GM19463 (cell line): ENCODE measurements around the gene SLC25A44.

Experiments
- ATAC-seq: cut with Tn5 transposase; IDR thresholded peaks from one replicate; pipeline ENCODE4 v1.9.1; 2021; ENCODE audit warnings: mild to moderate bottlenecking, moderate library complexity; ENCODE audit not compliant: unreplicated experiment

The SLC25A44 gene

GRCh38 chr1:156238248-156238647 lies 44.3 kb downstream of the SLC25A44 start:
- no peak for ATAC-seq

- no peak for ATAC-seq
These were observed 47.5 kb downstream of the SLC25A44 start for GRCh38 chr1:156241311-156241811.

- ATAC-seq: no peak
These were observed 48.0 kb downstream of the SLC25A44 start, which contains the start of gene BGLAP for GRCh38 chr1:156241926-156242325. Gene BGLAP (plus strand): TSS chr1:156242184. CDS start chr1:156242232, 48 bp downstream.

GRCh38 chr1:156242738-156243137 lies 48.8 kb downstream of the SLC25A44 start:
- no peak for ATAC-seq

GRCh38 chr1:156244126-156244525 lies 50.2 kb downstream of the SLC25A44 start:
- no peak for ATAC-seq

DNA sequence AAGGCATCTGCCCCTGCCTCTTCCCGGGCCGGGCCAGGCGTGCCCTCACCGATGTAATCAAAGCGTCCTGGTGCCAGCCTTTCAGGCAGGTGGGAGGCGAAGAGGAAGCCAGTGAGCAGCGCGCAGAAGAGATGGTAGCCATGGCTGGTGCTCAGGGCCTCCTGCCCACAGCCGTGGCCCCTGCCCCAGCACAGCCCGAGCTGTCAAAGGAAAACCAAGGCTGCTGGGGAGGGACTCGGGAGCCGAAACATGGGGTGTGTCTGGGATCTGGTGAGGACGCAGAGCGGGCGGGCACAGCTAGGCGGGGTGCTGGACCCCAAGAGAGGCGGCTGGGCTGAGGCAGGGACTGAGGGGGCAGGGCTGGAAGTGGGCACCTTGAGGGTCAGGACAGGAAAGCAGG lies 50.8 kb downstream of the SLC25A44 start:
- ATAC-seq: no peak

- ATAC-seq: no peak
These were observed 51.7 kb downstream of the SLC25A44 start for GRCh38 chr1:156245451-156246232.

DNA sequence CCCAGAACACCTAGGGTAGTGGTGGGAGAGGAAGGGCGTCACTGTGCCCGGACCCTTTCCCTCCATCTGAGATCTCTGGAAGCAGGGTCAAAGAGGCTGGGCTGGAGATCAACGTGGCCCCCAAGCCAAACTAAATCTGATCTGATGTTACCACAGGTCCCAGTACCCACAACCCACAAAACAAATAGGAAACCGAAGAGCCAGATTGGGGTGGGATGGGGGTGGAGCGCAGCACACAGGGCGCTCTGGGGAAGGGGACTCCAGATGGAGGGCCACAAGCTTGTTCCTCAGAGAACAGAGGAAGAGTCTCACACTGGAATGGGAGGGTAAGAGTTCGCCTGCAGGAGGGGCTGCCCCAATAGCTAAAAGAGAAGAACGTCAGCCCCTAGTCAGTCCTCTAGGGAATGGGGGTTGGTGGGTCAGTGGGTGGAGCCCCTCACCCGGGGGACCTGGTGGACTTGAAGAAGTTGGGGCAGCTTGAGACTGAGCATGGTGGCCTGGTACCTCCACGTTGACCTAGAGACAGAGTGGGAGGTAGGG lies 52.4 kb downstream of the SLC25A44 start:
- no peak for ATAC-seq

DNA sequence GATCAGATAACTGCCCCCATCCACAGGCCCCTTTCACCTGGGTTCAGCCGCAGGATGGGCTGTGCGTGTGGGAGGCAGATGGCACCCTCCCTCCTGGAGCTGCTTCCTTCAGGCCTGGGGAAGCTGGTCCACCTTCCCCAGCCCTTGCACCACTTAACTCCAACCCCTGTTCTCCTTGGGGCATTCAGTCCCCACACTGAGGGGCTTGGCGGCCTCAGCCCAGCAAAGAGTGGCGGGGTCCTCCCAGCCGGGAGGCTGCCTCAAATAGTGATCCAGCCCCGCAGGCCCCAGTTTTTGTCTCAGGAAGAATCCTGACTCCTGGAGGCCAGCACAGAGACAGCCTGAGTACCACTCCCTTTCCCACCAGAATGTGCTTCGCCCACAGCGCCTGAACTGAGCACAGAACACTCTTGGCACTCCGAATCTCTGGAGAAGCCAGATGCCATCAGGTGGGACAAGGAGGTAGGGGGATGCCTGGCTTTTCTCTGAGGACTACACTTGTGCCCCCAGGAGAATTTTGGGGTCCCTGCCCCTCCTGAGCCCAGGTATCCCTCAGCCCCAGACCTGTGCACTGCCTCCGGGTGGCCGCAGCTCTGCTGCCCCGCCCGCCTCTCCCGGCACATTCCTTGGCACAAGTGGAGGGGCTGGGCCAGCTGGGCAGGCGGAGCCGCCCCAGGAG lies 53.0 kb downstream of the SLC25A44 start:
- ATAC-seq: no peak

- ATAC-seq: no peak
These were observed 53.8 kb downstream of the SLC25A44 start, which contains the start of gene PAQR6 for GRCh38 chr1:156247460-156248322. Gene PAQR6 (minus strand): TSS chr1:156248056. CDS start chr1:156246731, 1,325 bp downstream.

GRCh38 chr1:156248323-156248683 lies 54.4 kb downstream of the SLC25A44 start:
- no peak for ATAC-seq

GRCh38 chr1:156249593-156249992 lies 55.7 kb downstream of the SLC25A44 start:
- ATAC-seq: no peak

GRCh38 chr1:156251527-156251926 lies 57.6 kb downstream of the SLC25A44 start:
- no peak for ATAC-seq

DNA sequence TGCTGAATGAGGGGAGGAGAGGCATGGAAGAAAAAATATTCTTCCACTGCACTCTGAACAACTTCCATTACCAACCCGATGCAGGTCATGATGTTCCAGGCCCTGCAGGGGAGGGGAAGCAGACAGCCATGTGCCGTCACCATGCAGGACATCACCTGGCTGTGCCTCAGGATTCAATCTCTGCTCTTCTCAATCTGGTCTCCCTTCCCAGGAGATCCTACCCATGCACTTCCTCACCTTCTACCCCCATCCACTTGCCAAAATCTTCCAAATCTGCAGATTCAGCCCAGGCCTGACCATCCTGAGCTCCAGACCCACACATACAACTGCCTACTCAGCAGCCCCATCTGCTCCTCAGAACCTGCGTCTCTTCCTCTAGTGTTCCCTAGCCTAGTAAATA lies 59.7 kb downstream of the SLC25A44 start:
- no peak for ATAC-seq

GRCh38 chr1:156257711-156258110 lies 63.8 kb downstream of the SLC25A44 start:
- no peak for ATAC-seq

GRCh38 chr1:156258859-156259258 lies 65.0 kb downstream of the SLC25A44 start:
- no peak for ATAC-seq

DNA sequence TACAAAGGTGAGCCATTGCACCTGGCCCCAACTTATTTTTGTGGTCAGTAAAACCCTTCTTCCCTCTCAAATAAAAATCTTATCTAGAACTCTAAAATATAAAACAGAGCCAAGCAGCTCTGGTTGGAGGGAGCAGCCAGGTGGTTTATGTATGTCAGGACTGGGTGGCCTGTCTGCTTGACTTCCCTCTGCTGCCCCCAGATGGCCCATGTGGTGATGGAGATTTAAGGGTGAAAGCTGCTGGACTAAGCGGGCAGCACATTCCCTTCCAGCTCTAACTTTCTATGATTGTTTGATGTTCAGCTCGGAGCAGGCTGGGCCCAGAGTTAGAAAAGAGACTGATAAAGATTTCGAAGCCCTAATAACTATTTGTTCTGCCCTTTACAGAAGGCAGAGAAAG lies 65.9 kb downstream of the SLC25A44 start:
- ATAC-seq: no peak

GRCh38 chr1:156260896-156261295 lies 67.0 kb downstream of the SLC25A44 start:
- no peak for ATAC-seq
